GM12891 (cell line): Measurements from ENCODE around the gene CCDC9.

Source experiments
- POLR2A ChIP-seq: IDR thresholded peaks from 2 replicates; pipeline ENCODE4 v1.6.1; 2011; ENCODE audit warnings: low read depth, low read length, control low read depth
- POLR2AphosphoS5 ChIP-seq: IDR thresholded peaks from 2 replicates; pipeline ENCODE4 v1.6.1; 2011; ENCODE audit warnings: low read depth, low read length, control low read depth
- SPI1 ChIP-seq: IDR thresholded peaks from 2 replicates; pipeline ENCODE4 v1.6.1; 2011; ENCODE audit warnings: low read depth, low read length, control low read depth
- TAF1 ChIP-seq: IDR thresholded peaks from 2 replicates; pipeline ENCODE4 v1.6.1; 2011; ENCODE audit warnings: low read depth, low read length, control low read depth

DNA sequence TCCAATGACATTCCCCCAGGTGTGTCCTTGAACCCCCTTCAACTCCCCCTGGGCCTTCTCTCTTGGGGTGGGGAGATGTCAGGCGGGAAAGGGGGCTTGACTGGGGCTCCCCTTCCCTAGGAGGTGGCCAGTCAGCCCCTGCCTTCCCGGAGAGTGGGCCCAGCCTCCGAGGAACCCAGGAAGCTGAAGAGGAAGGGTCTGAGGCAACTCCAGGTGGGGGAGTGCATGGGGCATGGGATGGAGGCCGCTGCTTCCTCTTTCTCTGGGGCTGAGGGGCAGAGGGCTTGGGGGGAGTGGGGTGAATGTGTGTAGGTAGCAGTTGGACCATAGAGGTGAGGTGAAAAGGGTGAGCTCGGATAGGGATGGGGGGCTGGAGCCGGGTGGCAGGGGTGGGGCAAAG lies 15.6 kb downstream of the CCDC9 start:
- no peak for TF ChIP-seq POLR2A
- no peak for TF ChIP-seq TAF1
- TF ChIP-seq POLR2AphosphoS5 = no peak
- TF ChIP-seq SPI1 = no peak
